H1 (cell line): ENCODE results near the gene B4GALT7. TPM values are rescaled to one million over a fixed set of nuclear protein-coding genes. Genes with fewer than 3 reads are reported as not detected.

Experiments
- CTCF ChIA-PET: fragments of 300-600 bp; sonication (Branson Sonifier 250); formaldehyde crosslinking; loops from one replicate; lab custom pipeline; 2021; ENCODE audit not compliant: partially characterized antibody; lab: Charles Lee
- POLR2A ChIA-PET: fragments of 300-600 bp; sonication (Branson Sonifier 250); formaldehyde crosslinking; loops from one replicate; lab custom pipeline; 2021; ENCODE audit warnings: inconsistent platforms; ENCODE audit not compliant: partially characterized antibody; lab: Charles Lee
- DNase-seq, 2 experiments: peaks; one replicate each; pipeline versions ENCODE4 v3.0.0 to v3.0.0-alpha.2; 2010 to 2022; ENCODE audit warnings: low spot score in 2 of 2, low read depth in 1 of 2, mixed read lengths in 1 of 2
- FAIRE-seq: peaks from 2 replicates; lab custom pipeline; 2011; peaks lifted over from hg19 to GRCh38; lab: Jason Lieb, UNC
- H2AFZ ChIP-seq: 2 replicates; pipeline ENCODE4 v1.8.1; 2012; ENCODE audit warnings: low read length, inconsistent platforms
- H2AK5ac ChIP-seq: 2 replicates; pipeline ENCODE4 v1.6.1; 2013; ENCODE audit warnings: low read depth, low read length
- H2BK120ac ChIP-seq: replicated peaks from 2 replicates; pipeline ENCODE3; 2013; ENCODE audit warnings: low read depth, low read length, inconsistent platforms
- H2BK12ac ChIP-seq: 2 replicates; pipeline ENCODE4 v1.6.1; 2013; ENCODE audit warnings: low read depth, low read length
- H2BK15ac ChIP-seq: 2 replicates; pipeline ENCODE4 v1.6.1; 2013; ENCODE audit warnings: low read length
- H2BK20ac ChIP-seq: 2 replicates; pipeline ENCODE4 v1.6.1; 2013; ENCODE audit warnings: low read length
- H2BK5ac ChIP-seq: 2 replicates; pipeline ENCODE4 v1.6.1; 2013; ENCODE audit warnings: low read depth, low read length
- H3K14ac ChIP-seq: 2 replicates; pipeline ENCODE4 v1.6.1; 2013; ENCODE audit warnings: inconsistent platforms; ENCODE audit not compliant: insufficient read length
- H3K18ac ChIP-seq: 2 replicates; pipeline ENCODE4 v1.6.1; 2013; ENCODE audit warnings: low read length; ENCODE audit errors: extremely low read depth
- H3K23ac ChIP-seq: 2 replicates; pipeline ENCODE4 v1.6.1; 2013; ENCODE audit warnings: inconsistent platforms; ENCODE audit not compliant: insufficient read length
- H3K23me2 ChIP-seq: 2 replicates; pipeline ENCODE4 v1.6.1; 2013; ENCODE audit warnings: low read depth, low read length
- H3K27ac ChIP-seq: 2 replicates; pipeline ENCODE4 v1.6.1; 2011; ENCODE audit warnings: low read depth, low read length, inconsistent platforms
- H3K27me3 ChIP-seq, 4 experiments: replicated peaks in 1 of 4; 1 replicate in 1 of 4; 2 replicates in 3 of 4; pipeline versions ENCODE4 v1.6.1 to v1.8.1; 2011 to 2013; ENCODE audit warnings: low read length in 3 of 4, mild to moderate bottlenecking in 3 of 4, inconsistent platforms in 2 of 4, mixed read lengths in 2 of 4, moderate library complexity in 1 of 4; ENCODE audit not compliant: control insufficient read depth in 3 of 4, insufficient read depth in 3 of 4; ENCODE audit errors: extremely low read depth in 1 of 4
- H3K36me3 ChIP-seq, 4 experiments: 2 replicates each; pipeline versions ENCODE4 v1.6.1 to v1.8.1; 2011 to 2013; ENCODE audit warnings: mild to moderate bottlenecking in 4 of 4, low read length in 3 of 4, moderate library complexity in 2 of 4, control low read depth in 1 of 4, inconsistent platforms in 1 of 4; ENCODE audit not compliant: insufficient read depth in 4 of 4, control insufficient read depth in 2 of 4
- H3K4ac ChIP-seq: replicated peaks from 2 replicates; pipeline ENCODE3; 2013; ENCODE audit warnings: low read length, low read depth, mixed read lengths, inconsistent platforms; ENCODE audit not compliant: insufficient read length
- H3K4me1 ChIP-seq, 4 experiments: replicated peaks in 1 of 4; 1 replicate in 1 of 4; 2 replicates in 3 of 4; pipeline versions ENCODE4 v1.6.1 to v1.8.1; 2011 to 2013; ENCODE audit warnings: low read length in 3 of 4, inconsistent platforms in 2 of 4, mixed read lengths in 1 of 4; ENCODE audit not compliant: insufficient read depth in 4 of 4, control insufficient read depth in 3 of 4
- H3K4me2 ChIP-seq, 2 experiments: 2 replicates each; pipeline versions ENCODE4 v1.6.1 to v1.8.1; 2011 to 2013; ENCODE audit warnings: low read depth in 2 of 2, low read length in 2 of 2, control low read depth in 1 of 2, inconsistent platforms in 1 of 2, mild to moderate bottlenecking in 1 of 2; ENCODE audit not compliant: insufficient read depth in 1 of 2
- H3K4me3 ChIP-seq, 4 experiments: fragments of 200-600, 300-600 bp in 1 of 4; sonication (generic), shearing (Covaris generic), sonication (Bioruptor Twin) in 1 of 4; 2 replicates each; pipeline versions ENCODE4 v1.5.1 to v1.8.1; 2011 to 2016; ENCODE audit warnings: low read length in 4 of 4, low read depth in 3 of 4, control low read depth in 2 of 4, inconsistent platforms in 2 of 4, mild to moderate bottlenecking in 2 of 4, mixed read lengths in 1 of 4, moderate library complexity in 1 of 4; ENCODE audit not compliant: insufficient read depth in 2 of 4; ENCODE audit errors: extremely low read depth in 1 of 4
- H3K56ac ChIP-seq: replicated peaks from 2 replicates; pipeline ENCODE3; 2013; ENCODE audit warnings: low read depth, mild to moderate bottlenecking, mixed read lengths, low read length, inconsistent platforms; ENCODE audit not compliant: insufficient read length
- H3K79me1 ChIP-seq: 2 replicates; pipeline ENCODE4 v1.6.1; 2013; ENCODE audit warnings: low read depth, low read length, control low read depth
- H3K79me2 ChIP-seq, 2 experiments: 2 replicates each; pipeline versions ENCODE4 v1.6.1 to v1.8.1; 2012 to 2013; ENCODE audit warnings: low read length in 2 of 2, mild to moderate bottlenecking in 2 of 2, inconsistent platforms in 1 of 2; ENCODE audit not compliant: insufficient read depth in 2 of 2, control insufficient read depth in 1 of 2
- H3K9ac ChIP-seq, 4 experiments: replicated peaks in 1 of 4; 1 replicate in 1 of 4; 2 replicates in 3 of 4; pipeline versions ENCODE4 v1.6.1 to v1.8.1; 2011 to 2013; ENCODE audit warnings: low read depth in 3 of 4, low read length in 3 of 4, control low read depth in 2 of 4, mild to moderate bottlenecking in 2 of 4, moderate library complexity in 2 of 4, inconsistent platforms in 1 of 4; ENCODE audit errors: extremely low read depth in 1 of 4
- H3K9me3 ChIP-seq, 2 experiments: 2 replicates each; pipeline versions ENCODE4 v1.6.1 to v1.8.1; 2012 to 2013; ENCODE audit warnings: mild to moderate bottlenecking in 2 of 2, moderate library complexity in 2 of 2, control low read depth in 1 of 2, inconsistent platforms in 1 of 2, low read depth in 1 of 2, low read length in 1 of 2, mixed read lengths in 1 of 2; ENCODE audit not compliant: insufficient read depth in 2 of 2
- H4K20me1 ChIP-seq, 2 experiments: replicated peaks in 1 of 2; 2 replicates each; pipeline versions ENCODE3 to v1.8.1; 2011 to 2013; ENCODE audit warnings: inconsistent platforms in 2 of 2, low read length in 2 of 2, mild to moderate bottlenecking in 1 of 2; ENCODE audit not compliant: insufficient read depth in 2 of 2, control insufficient read depth in 1 of 2
- H4K5ac ChIP-seq: 2 replicates; pipeline ENCODE4 v1.6.1; 2013; ENCODE audit warnings: low read length, low read depth, mixed read lengths, inconsistent platforms; ENCODE audit not compliant: insufficient read length
- H4K8ac ChIP-seq: 2 replicates; pipeline ENCODE4 v1.8.0; 2013; ENCODE audit warnings: mild to moderate bottlenecking, moderate library complexity, low read length, inconsistent platforms; ENCODE audit not compliant: insufficient read depth; ENCODE audit errors: extremely low read depth
- H4K91ac ChIP-seq: replicated peaks from 2 replicates; pipeline ENCODE3; 2013; ENCODE audit warnings: low read length, mixed read lengths, inconsistent platforms; ENCODE audit not compliant: insufficient read length
- ATF3 ChIP-seq: IDR thresholded peaks from 2 replicates; pipeline ENCODE4 v1.6.1; 2011; ENCODE audit warnings: low read depth, mild to moderate bottlenecking, low read length; ENCODE audit not compliant: insufficient read depth
- CBX8 ChIP-seq: fragments of 300-800, 300-1000 bp; sonication (generic); IDR thresholded peaks from 2 replicates; pipeline ENCODE4 v1.7.1; 2016; ENCODE audit warnings: low read depth, low read length, borderline replicate concordance
- EGR1 ChIP-seq: IDR thresholded peaks from 2 replicates; pipeline ENCODE4 v1.6.1; 2011; ENCODE audit warnings: low read depth, low read length, borderline replicate concordance
- EP300 ChIP-seq, 2 experiments: IDR thresholded peaks; 1 replicate in 1 of 2; 2 replicates in 1 of 2; pipeline ENCODE4 v1.6.1; 2011 to 2012; ENCODE audit warnings: low read depth in 2 of 2, low read length in 2 of 2, mild to moderate bottlenecking in 2 of 2, borderline replicate concordance in 1 of 2, inconsistent platforms in 1 of 2, moderate library complexity in 1 of 2
- MAFK ChIP-seq: IDR thresholded peaks from 2 replicates; pipeline ENCODE4 v1.6.1; 2012; ENCODE audit warnings: low read depth, mild to moderate bottlenecking, improper control_type of control experiment, low read length
- NRF1 ChIP-seq: IDR thresholded peaks from 2 replicates; pipeline ENCODE4 v1.6.1; 2011; ENCODE audit warnings: mild to moderate bottlenecking, low read depth, low read length, improper control_type of control experiment
- PHF8 ChIP-seq: fragments of 200-600 bp; sonication (generic); conservative IDR thresholded peaks from 2 replicates; pipeline ENCODE4 v1.7.1; 2012; ENCODE audit warnings: low read depth, mild to moderate bottlenecking, inconsistent platforms, low read length, moderate library complexity
- POLR2A ChIP-seq, 2 experiments: IDR thresholded peaks; 1 replicate in 1 of 2; 2 replicates in 1 of 2; pipeline ENCODE4 v1.6.1; 2011; ENCODE audit warnings: low read depth in 2 of 2, low read length in 2 of 2, mild to moderate bottlenecking in 2 of 2; ENCODE audit errors: control extremely low read depth in 1 of 2
- POU5F1 ChIP-seq: IDR thresholded peaks from 2 replicates; pipeline ENCODE4 v1.6.1; 2011; ENCODE audit warnings: low read depth, mild to moderate bottlenecking, low read length, moderate library complexity
- RNF2 ChIP-seq: fragments of 200-900, 300-1000 bp; sonication (generic); IDR thresholded peaks from 2 replicates; pipeline ENCODE4 v1.7.1; 2016; ENCODE audit warnings: borderline replicate concordance, low read depth, mild to moderate bottlenecking, antibody characterized with exemption, low read length; ENCODE audit not compliant: poor library complexity, severe bottlenecking; ENCODE audit errors: missing control alignments
- TAF1 ChIP-seq: IDR thresholded peaks from 2 replicates; pipeline ENCODE4 v1.6.1; 2011; ENCODE audit warnings: mild to moderate bottlenecking, low read depth, low read length
- TBP ChIP-seq: IDR thresholded peaks from 2 replicates; pipeline ENCODE4 v1.6.1; 2011; ENCODE audit warnings: low read depth, low read length, improper control_type of control experiment
- YY1 ChIP-seq: IDR thresholded peaks from 2 replicates; pipeline ENCODE4 v1.6.1; 2011; ENCODE audit warnings: low read depth, mild to moderate bottlenecking, low read length
- WGBS, 2 experiments: shearing (Covaris generic) in 1 of 2; methylation state at CpG; one replicate each; pipeline versions ENCODE4 v1.1.6 to v1.1.7; 2013 to 2015; ENCODE audit warnings: low lambda C conversion rate in 2 of 2, mixed read lengths in 2 of 2, inconsistent platforms in 1 of 2, low coverage in 1 of 2, missing lambda C conversion rate in 1 of 2; ENCODE audit not compliant: insufficient replicate concordance in 2 of 2, insufficient coverage in 1 of 2, insufficient read length in 1 of 2; ENCODE audit errors: extremely low coverage in 1 of 2, missing lambda C conversion rate in 1 of 2; 5-methylcytosine and 5-hydroxymethylcytosine counted together
- polyA plus RNA-seq, 7 experiments: library from polyadenylated mRNA; depleted of rRNA in 3 of 7; stranded (reverse) in 5 of 7; unstranded in 2 of 7; fragments of >200 nt in 5 of 7; fragments of 200-250 nt in 2 of 7; gene quantifications; 1 replicate in 5 of 7; 2 replicates in 1 of 7; 4 replicates in 1 of 7; pipeline versions ENCODE4 v1.2.1 to v1.2.3, GENCODE V29; 2011 to 2013; ENCODE audit warnings: missing spikeins in 2 of 7, mixed read lengths in 2 of 7
- total RNA-seq: library from RNA; stranded (reverse); fragmentation: NEBNext Ultra II Directional; extraction: Animal tissue kit (Norgen Biotek cat#: 25700); gene quantifications from 2 replicates; pipeline ENCODE4 v1.2.1, GENCODE V29; 2021

Gene B4GALT7
- total and polyA plus RNA-seq, 2 of the 8 experiments (the other 6 are each of a cell fraction or from before 2014, with no cell fraction given): 18.7 to 31.9 TPM

- Histone ChIP-seq H3K4me2 (peak overlapping the region in 1 of 2 experiments; percentile 100; a peak in 1 of 4 replicates), H2BK120ac (no peak overlapping the region), H2BK20ac (no peak overlapping the region), H4K8ac (no peak overlapping the region), H3K27me3 (peaks cover 0 to 2% (median 0%) of the 10 kb centered on the region in 4 experiments; a peak in 2 of 7 replicates), H3K9me3 (no peaks in the 10 kb centered on the region), H2AK5ac (no peak overlapping the region), H3K79me2 (peaks cover 0 to 4% of the 10 kb centered on the region in 2 experiments; a peak in 1 of 4 replicates), H3K4me3 (no peak overlapping the region), H3K23ac (no peak overlapping the region), H2AFZ (no peak overlapping the region), H3K79me1 (no peaks in the 10 kb centered on the region; the same call in none of the 2 replicates), H4K5ac (no peak overlapping the region), H3K9ac (no peak overlapping the region), H2BK5ac (no peak overlapping the region), H3K36me3 (peaks cover 10 to 30% (median 20%) of the 10 kb centered on the region in 4 experiments; a peak in 6 of 8 replicates), H3K23me2 (peaks cover 9% of the 10 kb centered on the region), H3K18ac (no peak overlapping the region), H3K56ac (no peak overlapping the region), H2BK15ac (no peak overlapping the region), H4K20me1 (peaks cover 2 to 6% of the 10 kb centered on the region in 2 experiments), H3K4ac (no peak overlapping the region), H2BK12ac (no peak overlapping the region), H3K4me1 (peaks cover 0 to 3% (median 2%) of the 10 kb centered on the region in 4 experiments; a peak in 3 of 7 replicates), H3K14ac (no peak overlapping the region), H3K27ac (no peak overlapping the region), H4K91ac (no peak overlapping the region)
- ChIA-PET CTCF (interaction anchor here (1.5 kb wide), 1 partner anchor 9 kb away, joined by 11 read pairs; no protein-coding TSS in a partner anchor), POLR2A (interaction anchor here (0.8 to 8.8 kb wide), 2 partner anchors 12 to 101 kb away, joined by 3 to 72 read pairs; no protein-coding TSS in a partner anchor)
- FAIRE-seq (no peak), DNase-seq (no peak)
- 85% methylated on average over 5 of the region's 5 CpGs; no CpG with 5 or more reads in 1 of the 2 experiments for WGBS, 2 experiments
- TF ChIP-seq NRF1 (no peak), ATF3 (no peak), TBP (no peak), TAF1 (no peak), POU5F1 (no peak), EGR1 (no peak), EP300 (IDR thresholded peaks at IDR 0.05; ENCODE audit: borderline replicate concordance in 1 of 2, low read depth in 2 of 2, low read length in 2 of 2) (no peak), YY1 (no peak), RNF2 (no peak), CBX8 (no peak), POLR2A (IDR thresholded peaks at IDR 0.05; ENCODE audit: control extremely low read depth in 1 of 2, low read depth in 2 of 2, low read length in 2 of 2) (no peak), MAFK (no peak), PHF8 (no peak)
These were observed 1.5 kb upstream of the B4GALT7 start for GRCh38 chr5:177598477-177598876.
